Gastroesophageal sphincter (tissue), 4 donors: Measurements from ENCODE around the gene ZHX3. TPM values are rescaled to one million over a fixed set of nuclear protein-coding genes. Genes with fewer than 3 reads are reported as not detected.

Source experiments
- ATAC-seq: fragments of 150-250 bp; one replicate; pipeline ENCODE4 v1.9.1; 2016; ENCODE audit warnings: mild to moderate bottlenecking, moderate library complexity
- H3K27ac ChIP-seq, 4 donors: fragments of 200-600 bp; sonication (generic) in 3 of 4; 1 replicate in 3 of 4; 2 replicates in 1 of 4; pipeline ENCODE4 v1.5.1; 2016 to 2019
- H3K27me3 ChIP-seq: fragments of 200-600 bp; sonication (generic); one replicate; pipeline ENCODE4 v1.5.1; 2019
- H3K36me3 ChIP-seq, 2 donors: fragments of 200-600 bp; sonication (generic); one replicate each; pipeline ENCODE4 v1.5.1; 2019; ENCODE audit warnings: control low read depth in 1 of 2
- H3K4me1 ChIP-seq, 3 donors: fragments of 200-600 bp; sonication (generic); 1 replicate in 2 of 3; 2 replicates in 1 of 3; pipeline ENCODE4 v1.5.1; 2016 to 2019; ENCODE audit warnings: control low read depth in 2 of 3
- H3K4me3 ChIP-seq, 2 donors: fragments of 200-600 bp; sonication (generic); one replicate each; pipeline ENCODE4 v1.5.1; 2019; ENCODE audit warnings: mild to moderate bottlenecking in 1 of 2, moderate library complexity in 1 of 2
- H3K9me3 ChIP-seq, 3 donors: fragments of 200-600 bp; sonication (generic); one replicate each; pipeline ENCODE4 v1.5.1; 2017 to 2019; ENCODE audit warnings: control low read depth in 2 of 3
- CTCF ChIP-seq, 4 experiments: fragments of 200-600 bp in 2 of 4; fragments of 450-650 bp in 2 of 4; sonication (generic) in 1 of 4; IDR thresholded peaks; one replicate each; pipeline ENCODE4 v1.5.1; 2017 to 2019; ENCODE audit warnings: antibody characterized with exemption in 4 of 4, mild to moderate bottlenecking in 2 of 4, moderate library complexity in 2 of 4
- EP300 ChIP-seq: sonication (generic); formaldehyde crosslinking; IDR thresholded peaks from one replicate; pipeline ENCODE4 v1.6.1; 2017; ENCODE audit warnings: antibody characterized with exemption, mild to moderate bottlenecking
- POLR2A ChIP-seq, 2 donors: fragments of 450-650 bp; IDR thresholded peaks; one replicate each; pipeline ENCODE4 v1.6.1; 2017; ENCODE audit warnings: antibody characterized with exemption in 2 of 2, mild to moderate bottlenecking in 2 of 2, moderate library complexity in 1 of 2
- POLR2AphosphoS5 ChIP-seq: sonication (generic); formaldehyde crosslinking; IDR thresholded peaks from one replicate; pipeline ENCODE4 v1.6.1; 2017; ENCODE audit warnings: antibody characterized with exemption
- WGBS, 2 donors: methylation state at CpG; one replicate each; pipeline ENCODE4 v1.1.5; 2018; ENCODE audit warnings: low coverage in 1 of 2; 5-methylcytosine and 5-hydroxymethylcytosine counted together
- total RNA-seq, 4 donors: library from RNA; depleted of rRNA; stranded (reverse); fragments of >200 nt; gene quantifications; one replicate each; pipeline ENCODE4 v1.1.0, GENCODE V29; 2016

Gene ZHX3
- total RNA-seq, 4 donors from 2014 or later = 121 to 183 (median 155) TPM

DNA sequence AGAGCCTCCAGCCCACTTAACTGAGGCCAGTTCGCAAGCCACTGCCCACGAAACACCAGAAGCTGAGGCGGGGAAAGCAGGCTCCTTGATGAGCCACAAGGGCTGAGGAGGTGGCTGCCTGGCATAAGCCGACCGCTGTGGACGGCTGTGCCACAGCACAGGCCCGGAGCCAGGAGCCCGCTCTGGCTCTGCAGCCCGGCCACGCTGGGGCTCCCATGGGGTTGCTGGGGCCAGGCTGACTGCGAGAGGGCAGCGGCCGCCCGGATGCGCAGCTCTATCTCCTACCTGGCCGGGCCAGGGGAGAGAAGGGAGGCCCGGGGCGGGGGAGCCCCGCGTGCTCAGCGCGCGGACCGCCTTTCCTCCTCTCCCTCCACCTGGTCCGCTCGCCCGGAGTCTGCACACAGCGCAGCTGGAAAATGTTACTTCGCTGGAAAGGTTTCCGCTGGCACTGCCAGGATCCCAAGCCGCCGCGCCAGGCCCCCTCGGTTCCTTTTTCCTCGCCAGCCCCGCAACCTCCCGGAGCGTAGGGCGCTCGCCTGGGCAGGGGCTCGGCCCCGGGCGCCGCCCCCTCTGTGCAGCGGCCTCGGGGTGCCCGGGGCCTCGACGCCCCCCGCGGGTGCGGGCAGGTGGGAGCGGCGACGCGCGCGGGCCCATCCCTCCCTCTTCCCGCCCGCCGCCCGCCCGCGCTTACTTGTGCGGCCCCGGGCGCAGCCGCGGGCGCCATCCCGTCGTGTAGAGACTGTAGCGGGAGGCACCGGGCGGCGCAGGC lies 48.4 kb upstream of the ZHX3 start:
- Histone ChIP-seq H3K27ac (peak overlapping the region in 1 of 4 donors; percentile 33), H3K4me3 (peak overlapping the region in 1 of 2 donors; percentile 55), H3K27me3 (peaks cover 65% of the 10 kb centered on the region), H3K36me3 (no peaks in the 10 kb centered on the region), H3K9me3 (peaks cover 0 to under 1% (median 0%) of the 10 kb centered on the region in 3 donors), H3K4me1 (peaks cover 0 to 18% (median 7%) of the 10 kb centered on the region in 3 donors)
- no peak for ATAC-seq
- no peak for TF ChIP-seq EP300
- TF ChIP-seq CTCF (IDR thresholded peaks at IDR 0.05) = no peak
- no peak for TF ChIP-seq POLR2A (IDR thresholded peaks at IDR 0.05)
- no peak for TF ChIP-seq POLR2AphosphoS5
- 21% methylated on average over 16 of the region's 76 CpGs; no CpG with 5 or more reads in 1 of the 2 donors for WGBS, 2 donors

- 81 to 85% methylated on average over 7 to 8 of the region's 19 CpGs for WGBS, 2 donors
- peaks cover 63% of the 10 kb centered on the region for H3K27me3 ChIP-seq
- TF ChIP-seq POLR2A (IDR thresholded peaks at IDR 0.05) (no peak), POLR2AphosphoS5 (no peak), CTCF (IDR thresholded peaks at IDR 0.05) (no peak), EP300 (no peak)
- H3K36me3 ChIP-seq = no peaks in the 10 kb centered on the region
- H3K4me1 ChIP-seq = peaks cover 0 to 18% (median 7%) of the 10 kb centered on the region in 3 donors
- H3K27ac ChIP-seq = no peak overlapping the region
- H3K9me3 ChIP-seq = no peaks in the 10 kb centered on the region
- no peak for ATAC-seq
- H3K4me3 ChIP-seq = peak overlapping the region in 1 of 2 donors; percentile 55
Measured at GRCh38 chr20:41364967-41365765, 47.6 kb upstream of the ZHX3 start.

GRCh38 chr20:41364236-41364855 lies 46.8 kb upstream of the ZHX3 start:
- Histone ChIP-seq H3K4me1 (peaks cover 0 to 18% (median 7%) of the 10 kb centered on the region in 3 donors), H3K27ac (no peak overlapping the region), H3K9me3 (no peaks in the 10 kb centered on the region), H3K36me3 (no peaks in the 10 kb centered on the region), H3K4me3 (no peak overlapping the region), H3K27me3 (peaks cover 59% of the 10 kb centered on the region)
- 85% methylated on average over 8 of the region's 13 CpGs; no CpG with 5 or more reads in 1 of the 2 donors for WGBS, 2 donors
- TF ChIP-seq EP300 (no peak), POLR2A (IDR thresholded peaks at IDR 0.05) (no peak), CTCF (IDR thresholded peaks at IDR 0.05) (no peak), POLR2AphosphoS5 (no peak)
- ATAC-seq = no peak

DNA sequence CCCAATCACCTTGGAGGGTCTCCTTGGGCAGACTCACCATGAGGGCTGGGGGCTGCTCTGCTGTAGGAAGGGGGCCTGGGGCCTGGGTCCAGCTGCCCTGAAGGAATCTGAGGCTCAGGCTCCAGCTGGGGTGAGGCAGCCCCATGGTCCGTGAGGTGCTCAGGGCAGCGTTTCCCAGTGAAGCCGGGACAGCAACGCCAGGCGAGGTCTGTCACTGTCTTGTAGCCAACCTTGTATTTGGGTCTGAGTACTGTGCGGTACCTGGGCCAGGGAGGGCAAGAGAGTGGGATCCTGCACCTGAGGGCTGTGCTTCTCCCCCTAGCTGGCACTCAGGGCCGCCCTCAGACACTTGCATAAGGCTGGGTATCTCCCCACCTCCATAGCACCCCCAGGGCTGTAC lies 46.1 kb upstream of the ZHX3 start:
- WGBS, 2 donors = no CpG with 5 or more reads among the region's 7 CpGs

More for the DNA sequence above, 46.1 kb upstream of the ZHX3 start:
- Histone ChIP-seq H3K9me3 (no peaks in the 10 kb centered on the region), H3K27ac (no peak overlapping the region), H3K4me1 (peaks cover 0 to 18% (median 7%) of the 10 kb centered on the region in 3 donors), H3K4me3 (no peak overlapping the region), H3K36me3 (peaks cover 0 to 3% of the 10 kb centered on the region in 2 donors), H3K27me3 (peaks cover 52% of the 10 kb centered on the region)
- TF ChIP-seq POLR2A (IDR thresholded peaks at IDR 0.05) (no peak), CTCF (IDR thresholded peaks at IDR 0.05) (no peak), EP300 (no peak), POLR2AphosphoS5 (no peak)
- no peak for ATAC-seq
